Muscle layer of colon (tissue), 2 donors: ENCODE measurements around the gene CRYGD.
"Not testable (repeated sequence)": the region's sequence is repeated elsewhere in the genome, so short reads cannot be mapped to it uniquely, and the experiment has no call there.

Experiments used
- H3K27ac ChIP-seq: one replicate; pipeline ENCODE4 v1.7.0; 2013; ENCODE audit warnings: low read depth, mild to moderate bottlenecking, low read length, moderate library complexity
- H3K27me3 ChIP-seq, 2 donors: one replicate each; pipeline ENCODE4 v1.7.0; 2013; ENCODE audit warnings: low read length in 2 of 2, mild to moderate bottlenecking in 2 of 2; ENCODE audit not compliant: insufficient read depth in 2 of 2, control insufficient read depth in 1 of 2
- H3K36me3 ChIP-seq: one replicate; pipeline ENCODE4 v1.7.0; 2013; ENCODE audit warnings: mild to moderate bottlenecking, low read length; ENCODE audit not compliant: insufficient read depth
- H3K4me1 ChIP-seq: one replicate; pipeline ENCODE4 v1.7.0; 2013; ENCODE audit warnings: mild to moderate bottlenecking, low read length; ENCODE audit not compliant: insufficient read depth
- H3K4me3 ChIP-seq, 2 donors: one replicate each; pipeline ENCODE4 v1.7.0; 2013; ENCODE audit warnings: low read length in 2 of 2, low read depth in 1 of 2, mild to moderate bottlenecking in 1 of 2, moderate library complexity in 1 of 2
- H3K9ac ChIP-seq: one replicate; pipeline ENCODE4 v1.7.0; 2013; ENCODE audit warnings: low read length
- H3K9me3 ChIP-seq: one replicate; pipeline ENCODE4 v1.7.0; 2013; ENCODE audit warnings: mild to moderate bottlenecking, low read length
- donor health status: abdominal sarcoma.
- donor health status: Adenocarcinoma of cecum.

The CRYGD gene

DNA sequence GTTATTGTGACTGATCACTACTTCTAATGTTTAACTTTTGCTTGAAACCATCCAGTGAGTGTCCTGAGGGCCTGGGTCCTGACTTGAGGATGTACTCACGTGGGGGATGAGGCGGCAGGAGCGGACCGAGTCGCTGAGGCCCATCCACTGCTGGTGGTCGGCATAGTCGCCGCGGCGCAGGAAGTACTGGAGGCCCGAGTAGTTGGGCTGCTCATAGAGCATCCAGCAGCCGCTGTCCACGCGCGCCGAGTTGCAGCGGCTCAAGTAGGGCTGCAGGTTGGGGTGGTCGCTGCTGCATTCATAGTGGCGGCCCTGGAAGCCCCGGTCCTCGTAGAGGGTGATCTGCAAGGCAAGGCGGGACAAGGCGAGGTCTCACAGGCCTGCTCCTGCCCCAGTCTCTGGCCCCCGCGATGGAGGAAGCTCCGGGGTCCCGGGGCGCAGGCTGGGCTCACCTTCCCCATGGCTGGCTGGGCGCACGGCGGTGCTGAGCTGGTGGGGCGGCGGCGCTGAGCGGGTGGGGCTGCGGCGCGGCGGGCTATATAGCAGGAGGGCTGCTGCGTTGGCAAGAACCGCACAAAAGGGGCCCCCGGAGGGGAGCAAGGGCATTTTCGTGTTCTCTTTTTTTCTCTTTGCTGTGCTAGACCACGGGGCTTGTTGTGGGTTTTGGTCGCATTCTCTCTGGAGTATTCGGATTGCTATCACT is at the start of gene CRYGD:
CRYGD (minus strand) TSS at position 512 of the 703 bp plus-strand sequence; CDS start at position 461, 51 bp downstream.
- H3K9me3 ChIP-seq, H3K4me1 ChIP-seq, H3K36me3 ChIP-seq, H3K27ac ChIP-seq, H3K9ac ChIP-seq, H3K27me3 ChIP-seq, H3K4me3 ChIP-seq: not testable (repeated sequence)

- Histone ChIP-seq H3K36me3 (no peaks in the 10 kb centered on the region), H3K27ac (no peak overlapping the region), H3K4me1 (peaks cover 5% of the 10 kb centered on the region), H3K27me3 (no peaks in the 10 kb centered on the region), H3K9me3 (no peaks in the 10 kb centered on the region), H3K9ac (no peak overlapping the region), H3K4me3 (no peak overlapping the region)
Measured at GRCh38 chr2:208172125-208172524, 47.8 kb upstream of the CRYGD start.

- no peak overlapping the region for H3K4me3 ChIP-seq
Measured at GRCh38 chr2:208164951-208165755, 40.8 kb upstream of the CRYGD start.

DNA sequence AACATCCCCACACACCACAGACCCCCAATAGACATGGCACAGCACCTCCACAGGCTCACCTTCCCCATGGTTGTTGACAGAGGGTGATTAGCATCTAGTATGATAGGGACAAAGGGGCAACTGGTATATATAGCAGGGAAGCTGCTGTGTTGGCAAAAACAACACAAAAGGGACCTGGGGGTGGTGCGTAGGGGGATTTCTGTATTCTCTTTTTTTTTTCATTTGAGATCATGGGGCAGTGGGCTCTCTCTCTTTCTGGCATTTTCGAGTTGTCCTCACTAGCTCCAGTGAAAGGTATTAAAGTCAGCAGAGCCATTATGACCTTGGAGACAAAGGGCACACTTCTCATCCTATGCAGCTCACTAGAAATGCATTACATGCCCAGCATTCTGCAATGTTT is 39.2 kb upstream of the CRYGD start, which contains the start of gene CRYGA:
CRYGA (minus strand) TSS at position 101 of the 400 bp plus-strand sequence; CDS start at position 68, 33 bp downstream.
- Histone ChIP-seq H3K9me3 (no peaks in the 10 kb centered on the region), H3K27me3 (no peaks in the 10 kb centered on the region), H3K36me3 (no peaks in the 10 kb centered on the region), H3K9ac (no peak within 1 kb of the TSS), H3K4me1 (no peaks in the 10 kb centered on the region), H3K27ac (no peak within 1 kb of the TSS), H3K4me3 (no peak within 1 kb of the TSS)

More at GRCh38 chr2:208164951-208165755, 40.8 kb upstream of the CRYGD start:
- Histone ChIP-seq H3K27me3 (no peaks in the 10 kb centered on the region), H3K36me3 (no peaks in the 10 kb centered on the region), H3K27ac (no peak overlapping the region), H3K9ac (no peak overlapping the region), H3K9me3 (no peaks in the 10 kb centered on the region), H3K4me1 (no peaks in the 10 kb centered on the region)

- Histone ChIP-seq H3K4me1 (no peaks in the 10 kb centered on the region), H3K36me3 (no peaks in the 10 kb centered on the region), H3K4me3 (no peak overlapping the region), H3K27me3 (no peaks in the 10 kb centered on the region), H3K9ac (no peak overlapping the region), H3K9me3 (no peaks in the 10 kb centered on the region), H3K27ac (no peak overlapping the region)
Measured at GRCh38 chr2:208156439-208156838, 32.1 kb upstream of the CRYGD start.

DNA sequence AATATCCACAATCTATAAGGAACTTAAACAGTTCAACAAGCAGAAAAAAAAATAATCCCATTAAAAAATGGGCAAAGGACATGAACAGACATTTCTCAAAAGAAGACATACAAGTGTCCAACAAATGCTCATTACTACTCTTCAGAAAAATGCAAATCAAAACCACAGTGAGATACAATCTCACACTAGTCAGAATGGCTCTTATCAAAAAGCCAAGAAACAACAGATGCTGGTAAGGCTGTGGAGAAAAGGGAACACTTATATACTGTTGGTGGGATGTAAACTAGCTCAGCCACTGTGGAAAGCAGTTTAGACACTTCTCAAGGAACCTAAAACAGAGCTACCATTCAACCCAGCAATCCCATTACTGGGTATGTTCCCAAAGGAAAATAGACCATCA is 28.8 kb upstream of the CRYGD start:
- Histone ChIP-seq H3K9me3 (no peaks in the 10 kb centered on the region), H3K27ac (no peak overlapping the region), H3K4me1 (no peaks in the 10 kb centered on the region), H3K36me3 (no peaks in the 10 kb centered on the region), H3K4me3 (no peak overlapping the region), H3K9ac (no peak overlapping the region), H3K27me3 (no peaks in the 10 kb centered on the region)

- no peak overlapping the region for H3K27ac ChIP-seq
- no peaks in the 10 kb centered on the region for H3K27me3 ChIP-seq
- H3K4me1 ChIP-seq = no peaks in the 10 kb centered on the region
- no peaks in the 10 kb centered on the region for H3K9me3 ChIP-seq
- no peaks in the 10 kb centered on the region for H3K36me3 ChIP-seq
- H3K9ac ChIP-seq = no peak overlapping the region
- no peak overlapping the region for H3K4me3 ChIP-seq
Measured at GRCh38 chr2:208150956-208151355, 26.6 kb upstream of the CRYGD start.

GRCh38 chr2:208150094-208150493 is 25.8 kb upstream of the CRYGD start:
- no peaks in the 10 kb centered on the region for H3K9me3 ChIP-seq
- no peak overlapping the region for H3K9ac ChIP-seq

GRCh38 chr2:208148803-208149202 is 24.5 kb upstream of the CRYGD start:
- Histone ChIP-seq H3K4me3 (no peak overlapping the region), H3K36me3 (no peaks in the 10 kb centered on the region), H3K4me1 (no peaks in the 10 kb centered on the region), H3K9me3 (no peaks in the 10 kb centered on the region), H3K27ac (no peak overlapping the region), H3K27me3 (no peaks in the 10 kb centered on the region), H3K9ac (no peak overlapping the region)

More at GRCh38 chr2:208150094-208150493, 25.8 kb upstream of the CRYGD start:
- no peak overlapping the region for H3K4me3 ChIP-seq
- H3K36me3 ChIP-seq = no peaks in the 10 kb centered on the region
- no peak overlapping the region for H3K27ac ChIP-seq
- H3K4me1 ChIP-seq = no peaks in the 10 kb centered on the region
- no peaks in the 10 kb centered on the region for H3K27me3 ChIP-seq

DNA sequence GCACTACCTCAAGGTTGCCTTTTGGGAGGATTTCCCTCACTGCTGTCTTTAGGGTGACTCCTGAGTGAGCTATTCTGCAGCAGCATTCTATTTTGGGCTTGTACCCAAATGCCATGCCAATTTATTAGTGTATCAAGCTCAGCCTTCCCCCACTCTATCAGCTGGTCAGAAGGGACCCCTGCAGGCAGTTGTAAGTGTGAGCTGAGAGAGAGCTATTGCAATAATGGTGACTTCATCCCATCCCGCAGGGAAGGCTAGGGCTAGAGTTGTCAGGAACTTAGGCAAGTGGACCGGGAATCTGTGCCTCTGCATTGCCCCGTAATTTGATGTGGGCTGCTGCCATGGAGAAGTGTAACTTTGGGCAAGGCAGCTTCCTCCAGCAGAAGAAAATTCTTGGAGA is 23.4 kb upstream of the CRYGD start:
- Histone ChIP-seq H3K9me3 (no peaks in the 10 kb centered on the region), H3K27ac (no peak overlapping the region), H3K4me3 (no peak overlapping the region), H3K36me3 (no peaks in the 10 kb centered on the region), H3K9ac (no peak overlapping the region), H3K4me1 (no peaks in the 10 kb centered on the region), H3K27me3 (no peaks in the 10 kb centered on the region)

DNA sequence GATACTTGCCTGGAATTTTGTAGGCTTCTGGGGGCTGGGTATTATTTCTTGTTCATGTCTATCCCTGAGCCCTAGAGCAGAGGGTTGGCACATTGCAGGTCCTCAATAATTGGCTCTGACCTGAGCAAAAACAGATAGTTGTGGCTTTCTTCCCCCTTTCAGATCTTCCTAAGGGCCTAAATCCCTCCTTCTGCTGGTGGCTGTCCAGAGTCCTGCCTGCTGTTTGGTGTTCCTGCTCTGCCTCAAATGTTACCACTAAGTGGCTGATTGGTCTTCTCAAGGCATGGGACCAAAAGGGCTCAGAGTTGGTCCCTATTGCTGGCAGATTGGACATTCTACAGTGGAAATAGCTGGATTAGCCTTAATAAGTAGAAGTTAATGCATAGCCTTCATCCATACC is 22.7 kb upstream of the CRYGD start:
- H3K36me3 ChIP-seq = no peaks in the 10 kb centered on the region
- no peaks in the 10 kb centered on the region for H3K4me1 ChIP-seq
- H3K9ac ChIP-seq = no peak overlapping the region
- H3K27ac ChIP-seq = no peak overlapping the region
- H3K27me3 ChIP-seq = no peaks in the 10 kb centered on the region
- no peaks in the 10 kb centered on the region for H3K9me3 ChIP-seq
- H3K4me3 ChIP-seq = no peak overlapping the region
